Astrocyte (in vitro differentiated cells and primary cell): ENCODE data around the gene FHIP1B.

Experiments used
- EZH2 ChIP-seq: IDR thresholded peaks from 2 replicates; pipeline ENCODE4 v1.6.1; 2012; ENCODE audit warnings: mild to moderate bottlenecking, low read length, inconsistent platforms; ENCODE audit not compliant: insufficient read depth
- TF ChIP-seq, protein P1 (sequence below): IDR thresholded peaks from 2 replicates; pipeline ENCODE4 v1.5.1; 2011; ENCODE audit warnings: low read depth, mild to moderate bottlenecking, inconsistent platforms, low read length, moderate library complexity; ENCODE audit not compliant: insufficient read depth

DNA sequence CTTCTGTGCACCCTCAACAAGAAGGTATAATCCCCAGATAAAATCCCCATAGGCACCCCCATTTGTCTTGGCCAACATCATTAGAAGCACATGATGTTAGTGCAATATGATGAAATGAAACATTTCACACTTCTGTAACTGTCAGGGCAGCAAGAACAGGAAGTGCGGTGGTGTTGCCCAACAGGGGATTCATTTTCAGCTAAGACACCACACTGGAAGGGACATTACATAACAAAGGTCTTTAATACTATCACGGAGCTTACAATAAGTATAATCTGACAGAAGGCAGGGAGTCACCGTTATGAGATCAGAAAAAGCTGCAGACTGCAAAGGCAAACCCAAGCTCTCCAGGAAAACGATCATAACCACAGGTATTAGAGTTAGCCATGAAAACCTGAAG is 33.5 kb downstream of the FHIP1B start:
- TF ChIP-seq, protein P1, sequence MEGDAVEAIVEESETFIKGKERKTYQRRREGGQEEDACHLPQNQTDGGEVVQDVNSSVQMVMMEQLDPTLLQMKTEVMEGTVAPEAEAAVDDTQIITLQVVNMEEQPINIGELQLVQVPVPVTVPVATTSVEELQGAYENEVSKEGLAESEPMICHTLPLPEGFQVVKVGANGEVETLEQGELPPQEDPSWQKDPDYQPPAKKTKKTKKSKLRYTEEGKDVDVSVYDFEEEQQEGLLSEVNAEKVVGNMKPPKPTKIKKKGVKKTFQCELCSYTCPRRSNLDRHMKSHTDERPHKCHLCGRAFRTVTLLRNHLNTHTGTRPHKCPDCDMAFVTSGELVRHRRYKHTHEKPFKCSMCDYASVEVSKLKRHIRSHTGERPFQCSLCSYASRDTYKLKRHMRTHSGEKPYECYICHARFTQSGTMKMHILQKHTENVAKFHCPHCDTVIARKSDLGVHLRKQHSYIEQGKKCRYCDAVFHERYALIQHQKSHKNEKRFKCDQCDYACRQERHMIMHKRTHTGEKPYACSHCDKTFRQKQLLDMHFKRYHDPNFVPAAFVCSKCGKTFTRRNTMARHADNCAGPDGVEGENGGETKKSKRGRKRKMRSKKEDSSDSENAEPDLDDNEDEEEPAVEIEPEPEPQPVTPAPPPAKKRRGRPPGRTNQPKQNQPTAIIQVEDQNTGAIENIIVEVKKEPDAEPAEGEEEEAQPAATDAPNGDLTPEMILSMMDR = no peak
- no peak for TF ChIP-seq EZH2
